ENCODE measurements around the gene RNF135. TPM values are rescaled to one million over a fixed set of nuclear protein-coding genes. Genes with fewer than 3 reads are reported as not detected.

The RNF135 gene
- total RNA-seq, 1 experiment from 2014 or later: 11.2 TPM

- intact Hi-C loops (cut with micrococcal nuclease): no loop called here
- POLR2A ChIA-PET: no interaction called here
These were observed 43.1 kb upstream of the RNF135 start for GRCh38 chr17:30927756-30928155.

GRCh38 chr17:30928584-30928983 is 42.3 kb upstream of the RNF135 start:
- Histone ChIP-seq H3K79me2 (ENCODE audit: insufficient read depth, low read length) (no peaks in the 10 kb centered on the region), H3K9me3 (ENCODE audit: control insufficient read depth in 1 of 2, insufficient read depth in 1 of 2, low read depth in 1 of 2, low read length in 2 of 2) (no peaks in the 10 kb centered on the region), H3K36me3 (ENCODE audit: control insufficient read depth in 1 of 2, insufficient read depth in 2 of 2, low read length in 2 of 2) (no peaks in the 10 kb centered on the region; a peak in 1 of 4 replicates), H3K9ac (ENCODE audit: low read length) (no peak overlapping the region), H3K4me2 (ENCODE audit: low read length) (no peak overlapping the region), H2AFZ (ENCODE audit: low read depth, low read length, poor library complexity, severe bottlenecking) (no peak overlapping the region), H3K4me3 (replicated peaks in 1 of 2; ENCODE audit: low read depth in 1 of 2, low read length in 2 of 2) (no peak overlapping the region), H3K4me1 (ENCODE audit: control insufficient read depth in 1 of 2, insufficient read depth in 2 of 2, low read length in 2 of 2) (no peaks in the 10 kb centered on the region), H3K9me2 (ENCODE audit: insufficient read depth) (no peaks in the 10 kb centered on the region), H4K20me1 (ENCODE audit: insufficient read depth) (no peaks in the 10 kb centered on the region), H3K27me3 (ENCODE audit: insufficient read depth, low read length) (no peaks in the 10 kb centered on the region), H3K27ac (ENCODE audit: low read depth, low read length) (no peak overlapping the region)
- ChIA-PET CTCF (no interaction called here), POLR2A (no interaction called here), RAD21 (ENCODE audit: low non-redundant PET in 1 of 2, low total read pairs in 2 of 2, uncharacterized antibody in 2 of 2, unreplicated experiment in 2 of 2) (no interaction called here)
- intact Hi-C loops (cut with micrococcal nuclease): no loop called here
- ATAC-seq (no peak), DNase-seq (ENCODE audit: low read depth, low spot score) (no peak)
- no peak for TF ChIP-seq POLR2A (IDR thresholded peaks at IDR 0.05; ENCODE audit: borderline replicate concordance, extremely low read depth, insufficient read depth, insufficient read length)
- BruUV-seq (replicated peaks): no TSS peak

More at GRCh38 chr17:30927756-30928155, 43.1 kb upstream of the RNF135 start:
- DNase-seq (ENCODE audit: low read depth, low spot score) (no peak), ATAC-seq (no peak)
- BruUV-seq (replicated peaks): no TSS peak
- no peak overlapping the region for H3K4me2 ChIP-seq (ENCODE audit: low read length)
- no peaks in the 10 kb centered on the region; a peak in 1 of 4 replicates for H3K36me3 ChIP-seq (ENCODE audit: control insufficient read depth in 1 of 2, insufficient read depth in 2 of 2, low read length in 2 of 2)
- ChIA-PET CTCF (no interaction called here), RAD21 (ENCODE audit: low non-redundant PET in 1 of 2, low total read pairs in 2 of 2, uncharacterized antibody in 2 of 2, unreplicated experiment in 2 of 2) (no interaction called here)
- H3K9me3 ChIP-seq (ENCODE audit: control insufficient read depth in 1 of 2, insufficient read depth in 1 of 2, low read depth in 1 of 2, low read length in 2 of 2): no peaks in the 10 kb centered on the region
- H3K27me3 ChIP-seq (ENCODE audit: insufficient read depth, low read length): no peaks in the 10 kb centered on the region
- H3K79me2 ChIP-seq (ENCODE audit: insufficient read depth, low read length): no peaks in the 10 kb centered on the region
- no peaks in the 10 kb centered on the region for H4K20me1 ChIP-seq (ENCODE audit: insufficient read depth)
- H3K9me2 ChIP-seq (ENCODE audit: insufficient read depth): no peaks in the 10 kb centered on the region
- no peak overlapping the region for H2AFZ ChIP-seq (ENCODE audit: low read depth, low read length, poor library complexity, severe bottlenecking)
- TF ChIP-seq EZH2phosphoT487 (IDR thresholded peaks at IDR 0.05; ENCODE audit: borderline replicate concordance): no peak
- TF ChIP-seq CBX3 (IDR thresholded peaks at IDR 0.05; ENCODE audit: low read depth): no peak
- TF ChIP-seq EGR1 (IDR thresholded peaks at IDR 0.05; ENCODE audit: low read depth): no peak
- no peak for TF ChIP-seq EZH2 (IDR thresholded peaks at IDR 0.05)
- no peak for TF ChIP-seq MAX (IDR thresholded peaks at IDR 0.05)
- TF ChIP-seq SP1 (IDR thresholded peaks at IDR 0.05; ENCODE audit: low read depth): no peak
- TF ChIP-seq RAD21 (IDR thresholded peaks at IDR 0.05; ENCODE audit: low read depth): no peak
- no peak for TF ChIP-seq SRF (IDR thresholded peaks at IDR 0.05; ENCODE audit: low read depth)
- TF ChIP-seq ZFX (IDR thresholded peaks at IDR 0.05): no peak
- no peak for TF ChIP-seq JUND (IDR thresholded peaks at IDR 0.05)
- no peak for TF ChIP-seq SIN3A (IDR thresholded peaks at IDR 0.05; ENCODE audit: low read depth)
- TF ChIP-seq POLR2A (IDR thresholded peaks at IDR 0.05; ENCODE audit: borderline replicate concordance, extremely low read depth, insufficient read depth, insufficient read length): no peak
- TF ChIP-seq ATF3 (IDR thresholded peaks at IDR 0.05): no peak
- H3K4me1 ChIP-seq (ENCODE audit: control insufficient read depth in 1 of 2, insufficient read depth in 2 of 2, low read length in 2 of 2): no peaks in the 10 kb centered on the region
- H3K27ac ChIP-seq (ENCODE audit: low read depth, low read length): no peak overlapping the region
- H3K9ac ChIP-seq (ENCODE audit: low read length): no peak overlapping the region
- H3K4me3 ChIP-seq (replicated peaks in 1 of 2; ENCODE audit: low read depth in 1 of 2, low read length in 2 of 2): no peak overlapping the region

Measured in HCT116 (cell line).